HG03565 (cell line): ENCODE results near the gene PVALEF.

ENCODE experiments used
- ATAC-seq: cut with Tn5 transposase; IDR thresholded peaks from one replicate; pipeline ENCODE4 v1.9.1; 2021; ENCODE audit warnings: mild to moderate bottlenecking, moderate library complexity; ENCODE audit not compliant: unreplicated experiment

PVALEF gene

GRCh38 chr17:81128338-81128737 lies 37.0 kb upstream of the PVALEF start:
- ATAC-seq = no peak

GRCh38 chr17:81128774-81129173 lies 36.5 kb upstream of the PVALEF start:
- ATAC-seq = no peak

GRCh38 chr17:81129289-81129688 lies 36.0 kb upstream of the PVALEF start:
- no peak for ATAC-seq

- no peak for ATAC-seq
Observed at GRCh38 chr17:81129711-81130367, 35.5 kb upstream of the PVALEF start.

GRCh38 chr17:81130385-81131361 lies 34.6 kb upstream of the PVALEF start:
- ATAC-seq = no peak

- ATAC-seq = no peak
Observed at GRCh38 chr17:81131486-81132196, 33.7 kb upstream of the PVALEF start.

- no peak for ATAC-seq
Observed at GRCh38 chr17:81132197-81132540, 33.1 kb upstream of the PVALEF start.

- ATAC-seq = no peak
Observed at GRCh38 chr17:81132770-81133723, 32.3 kb upstream of the PVALEF start.

- ATAC-seq = no peak
Observed at GRCh38 chr17:81134064-81134781, 31.1 kb upstream of the PVALEF start.

GRCh38 chr17:81135505-81136278 lies 29.6 kb upstream of the PVALEF start:
- ATAC-seq = no peak

- ATAC-seq = no peak
Observed at GRCh38 chr17:81136366-81136765, 28.9 kb upstream of the PVALEF start.

GRCh38 chr17:81137248-81137647 lies 28.1 kb upstream of the PVALEF start:
- ATAC-seq = no peak

- no peak for ATAC-seq
Observed at GRCh38 chr17:81138083-81138482, 27.2 kb upstream of the PVALEF start.

- no peak for ATAC-seq
Observed at GRCh38 chr17:81138500-81138899, 26.8 kb upstream of the PVALEF start.

GRCh38 chr17:81139428-81139827 lies 25.9 kb upstream of the PVALEF start:
- no peak for ATAC-seq

- ATAC-seq = no peak
Observed at GRCh38 chr17:81140018-81140417, 25.3 kb upstream of the PVALEF start.

GRCh38 chr17:81140695-81141094 lies 24.6 kb upstream of the PVALEF start:
- ATAC-seq = no peak

- ATAC-seq = no peak
Observed at GRCh38 chr17:81142301-81143199, 22.8 kb upstream of the PVALEF start.
